ENCODE measurements around the gene SDR42E2. TPM values are rescaled to one million over a fixed set of nuclear protein-coding genes. Genes with fewer than 3 reads are reported as not detected.

Gene SDR42E2
- total RNA-seq, 1 donor from 2014 or later = not detected

GRCh38 chr16:22235839-22236745 is 73.8 kb downstream of the SDR42E2 start:
- H3K9me3 ChIP-seq = no peaks in the 10 kb centered on the region
- no peaks in the 10 kb centered on the region for H3K27me3 ChIP-seq
- TF ChIP-seq POLR2AphosphoS5 (IDR thresholded peaks at IDR 0.05; ENCODE audit: insufficient read depth in 1 of 2, low read depth in 1 of 2) (peak in 1 of 2 donors; percentile 29), CTCF (IDR thresholded peaks at IDR 0.05) (no peak), POLR2A (IDR thresholded peaks at IDR 0.05) (no peak)
- H3K36me3 ChIP-seq = peaks cover 3 to 5% of the 10 kb centered on the region in 2 donors
- H3K4me1 ChIP-seq = peaks cover 45% of the 10 kb centered on the region
- no peak overlapping the region for H3K4me3 ChIP-seq
- intact Hi-C loops (cut with DNase I) = no loop called here
- no peak overlapping the region for H3K27ac ChIP-seq
- no peak for DNase-seq (ENCODE audit: extremely low spot score in 2 of 2)

- TF ChIP-seq POLR2AphosphoS5 (IDR thresholded peaks at IDR 0.05; ENCODE audit: insufficient read depth in 1 of 2, low read depth in 1 of 2) (no peak), CTCF (IDR thresholded peaks at IDR 0.05) (no peak), POLR2A (IDR thresholded peaks at IDR 0.05) (no peak)
- Histone ChIP-seq H3K4me1 (peaks cover 41% of the 10 kb centered on the region), H3K27ac (peak overlapping the region; percentile 17)
Observed at GRCh38 chr16:22239131-22239805, 77.0 kb downstream of the SDR42E2 start.

GRCh38 chr16:22240023-22240710 is 77.9 kb downstream of the SDR42E2 start:
- no peaks in the 10 kb centered on the region for H3K9me3 ChIP-seq
- peaks cover 41% of the 10 kb centered on the region for H3K4me1 ChIP-seq
- peak overlapping the region; percentile 58 for H3K27ac ChIP-seq
- DNase-seq (ENCODE audit: extremely low spot score in 2 of 2) = no peak
- H3K4me3 ChIP-seq = no peak overlapping the region
- TF ChIP-seq POLR2AphosphoS5 (IDR thresholded peaks at IDR 0.05; ENCODE audit: insufficient read depth in 1 of 2, low read depth in 1 of 2) = peak in 1 of 2 donors; percentile 61
- no peak for TF ChIP-seq POLR2A (IDR thresholded peaks at IDR 0.05)
- H3K36me3 ChIP-seq = peaks cover 0 to 7% of the 10 kb centered on the region in 2 donors
- intact Hi-C loops (cut with DNase I) = loop anchor here (5.0 kb wide), 1 partner anchor 33 kb away; the partner anchor contains the start of gene EEF2K
- no peaks in the 10 kb centered on the region for H3K27me3 ChIP-seq

More at GRCh38 chr16:22239131-22239805, 77.0 kb downstream of the SDR42E2 start:
- Histone ChIP-seq H3K9me3 (no peaks in the 10 kb centered on the region), H3K36me3 (peaks cover 0 to under 1% of the 10 kb centered on the region in 2 donors), H3K4me3 (no peak overlapping the region), H3K27me3 (no peaks in the 10 kb centered on the region)
- DNase-seq (ENCODE audit: extremely low spot score in 2 of 2) = no peak
- intact Hi-C loops (cut with DNase I) = no loop called here

Other genes with a start within 250 kb of the SDR42E2 start
- 155 TPM for gene UQCRC2, start 209.1 kb upstream of the SDR42E2 start, total RNA-seq
- gene PDZD9, start 161.4 kb upstream of the SDR42E2 start, total RNA-seq = not detected
- gene MOSMO, start 154.4 kb upstream of the SDR42E2 start, total RNA-seq = 33.9 TPM
- not detected for gene VWA3A, start 70.0 kb upstream of the SDR42E2 start, total RNA-seq
- gene EEF2K, start 43.8 kb downstream of the SDR42E2 start, total RNA-seq = 50.3 TPM
- gene POLR3E, start 134.9 kb downstream of the SDR42E2 start, total RNA-seq = 38.5 TPM
- gene CDR2, start 212.1 kb downstream of the SDR42E2 start, total RNA-seq = 33.9 TPM

Data from vagina (tissue), 2 donors.